ENCODE measurements around the gene CTBS.

The CTBS gene

GRCh38 chr1:84506002-84506728, 68.1 kb downstream of the CTBS start, which contains the start of the genes GNG5 and SPATA1:
Gene GNG5 (minus strand): TSS chr1:84506581. CDS start chr1:84506091, 490 bp downstream.
Gene SPATA1 (plus strand): TSS chr1:84506386. CDS start chr1:84516360, 9,974 bp downstream.
- DNase-seq, result peak; percentile 99 to 100 (median 100)

GRCh38 chr1:84505493-84506001, 68.7 kb downstream of the CTBS start:
- peak in 3 of 4 experiments; percentile 47 to 92 (median 91) for DNase-seq

GRCh38 chr1:84504580-84505492, 69.4 kb downstream of the CTBS start:
- peak; percentile 33 to 54 (median 40) for DNase-seq

- no peak for DNase-seq
Observed at GRCh38 chr1:84502927-84503326, 71.3 kb downstream of the CTBS start.

All from suppressor macrophage (primary cell).